CD4-positive, alpha-beta T cell treated with Interleukin-12 subunit alpha and Interleukin-12 subunit beta, for 1 hour (primary cell): Measurements from ENCODE around the gene RASA1.
A peak's percentile ranks its signal among the peaks of the same experiment; 100 is the strongest.

Experiments
- DNase-seq: peaks from one replicate; pipeline ENCODE4 v3.0.0-alpha.2; 2020

The RASA1 gene

GRCh38 chr5:87367243-87367642 is 99.6 kb downstream of the RASA1 start:
- no peak for DNase-seq

GRCh38 chr5:87368601-87369000 is 100.9 kb downstream of the RASA1 start:
- no peak for DNase-seq

GRCh38 chr5:87369431-87369830 is 101.7 kb downstream of the RASA1 start:
- DNase-seq = no peak

GRCh38 chr5:87372705-87373104 is 105.0 kb downstream of the RASA1 start:
- DNase-seq = no peak

GRCh38 chr5:87382224-87382623 is 114.5 kb downstream of the RASA1 start:
- DNase-seq = no peak

DNA sequence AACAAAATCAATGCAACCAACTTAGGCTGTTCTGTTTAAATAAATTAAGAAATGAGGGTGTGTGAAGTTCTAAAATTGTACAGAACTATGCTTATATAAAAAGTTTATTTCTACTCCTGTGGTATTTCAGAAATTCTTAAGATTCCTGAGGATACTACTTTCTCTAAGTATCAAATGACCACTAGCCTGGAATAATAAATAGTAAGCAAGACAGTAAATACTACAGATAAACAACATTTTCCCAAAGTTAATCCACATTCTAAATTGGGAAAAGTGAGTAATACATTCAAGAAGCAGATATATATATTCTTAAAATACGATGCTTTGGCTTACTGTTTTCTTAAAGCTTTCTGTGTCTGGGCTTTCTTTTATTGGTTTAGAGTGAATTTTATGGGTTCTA is 115.5 kb downstream of the RASA1 start:
- DNase-seq = no peak

- DNase-seq = no peak
Measured at GRCh38 chr5:87385802-87386201, 118.1 kb downstream of the RASA1 start.

DNA sequence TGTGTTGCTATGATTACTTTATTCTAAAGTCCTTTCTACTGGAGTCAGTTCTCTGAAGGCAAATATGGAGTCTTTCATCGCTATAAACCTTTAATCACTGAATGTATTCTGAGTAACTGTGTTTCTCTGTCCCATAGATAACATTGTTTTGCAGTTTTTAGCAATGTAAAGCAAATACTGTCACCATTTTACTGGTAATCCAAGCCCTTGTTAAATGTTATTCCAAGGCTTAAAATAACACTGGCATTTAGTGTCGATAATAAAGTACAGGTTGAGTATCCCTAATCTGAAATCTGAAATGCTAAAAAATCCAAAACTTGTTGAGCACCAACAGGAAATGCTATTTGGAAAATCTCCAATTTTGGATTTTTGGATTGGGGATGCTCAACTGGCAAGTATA is 120.4 kb downstream of the RASA1 start:
- no peak for DNase-seq

- DNase-seq = no peak
Measured at GRCh38 chr5:87389296-87390034, 121.8 kb downstream of the RASA1 start.

GRCh38 chr5:87390075-87390474 is 122.4 kb downstream of the RASA1 start:
- no peak for DNase-seq

GRCh38 chr5:87390576-87391199 is 123.0 kb downstream of the RASA1 start:
- no peak for DNase-seq

GRCh38 chr5:87392170-87392569 is 124.5 kb downstream of the RASA1 start:
- no peak for DNase-seq

- no peak for DNase-seq
Measured at GRCh38 chr5:87392801-87393200, 125.1 kb downstream of the RASA1 start.

DNA sequence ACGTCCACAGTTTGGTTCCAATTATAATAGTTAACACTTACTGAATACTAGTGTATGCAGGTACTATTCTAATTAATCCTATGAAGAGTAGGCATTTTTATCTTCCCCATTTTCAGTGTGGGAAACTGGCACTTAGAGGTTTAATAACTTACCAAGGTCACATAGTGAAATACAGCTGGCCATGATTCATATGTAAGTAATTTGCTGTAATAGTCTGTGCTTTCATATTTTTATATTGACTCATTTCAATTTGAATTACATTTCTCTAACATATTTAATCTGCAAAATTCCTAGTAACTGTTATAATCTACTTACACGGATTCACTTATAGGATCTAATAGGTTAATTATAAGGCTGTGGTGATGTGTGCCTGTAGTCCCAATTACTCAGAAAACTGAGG is 125.6 kb downstream of the RASA1 start:
- no peak for DNase-seq

DNA sequence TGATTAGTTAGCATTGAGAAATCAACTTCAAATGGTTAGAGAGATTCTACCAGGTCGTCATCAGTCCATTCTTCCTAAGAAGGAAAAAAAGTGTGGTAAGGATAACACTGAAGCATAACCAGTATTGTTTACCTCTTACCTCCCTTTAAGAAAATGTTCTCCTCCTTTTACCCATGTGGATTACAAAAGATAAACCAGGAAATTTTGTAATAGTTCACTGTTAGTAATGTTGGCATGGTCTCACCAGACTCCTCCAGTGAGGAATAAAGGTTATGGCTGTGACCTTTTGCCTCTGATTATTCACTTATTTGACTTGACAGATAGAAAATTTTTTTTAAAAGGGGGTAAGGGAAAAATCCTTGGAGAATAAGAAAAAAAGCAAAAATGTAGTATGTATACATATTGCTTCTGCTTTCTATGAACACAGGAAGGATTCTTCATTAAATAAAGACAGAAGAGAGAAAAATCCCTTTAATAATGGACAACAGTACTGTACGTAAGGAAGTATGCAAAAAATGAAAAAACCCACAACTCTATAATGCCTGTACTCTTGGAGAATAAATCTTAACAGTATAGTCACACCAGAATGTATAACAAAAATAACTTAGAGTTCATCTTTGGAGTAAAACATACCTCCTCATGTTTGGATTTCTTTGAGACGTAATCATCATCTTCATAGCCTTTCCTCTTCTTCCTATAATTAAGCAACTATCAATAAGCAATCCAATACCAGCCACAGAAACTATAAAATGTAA is 126.9 kb downstream of the RASA1 start:
- DNase-seq = no peak

- no peak for DNase-seq
Measured at GRCh38 chr5:87398981-87399614, 131.4 kb downstream of the RASA1 start.

GRCh38 chr5:87399720-87400119 is 132.0 kb downstream of the RASA1 start:
- DNase-seq = no peak

- DNase-seq = peak; percentile 49
Measured at GRCh38 chr5:87400305-87400899, 132.7 kb downstream of the RASA1 start.

GRCh38 chr5:87401626-87402025 is 133.9 kb downstream of the RASA1 start:
- no peak for DNase-seq

- DNase-seq = peak; percentile 23
Measured at GRCh38 chr5:87403409-87403808, 135.7 kb downstream of the RASA1 start.

- DNase-seq = no peak
Measured at GRCh38 chr5:87403899-87404298, 136.2 kb downstream of the RASA1 start.

- DNase-seq = no peak
Measured at GRCh38 chr5:87404359-87404758, 136.7 kb downstream of the RASA1 start.
